K562 (cell line): Measurements from ENCODE around the gene TPMT. TPM values are rescaled to one million over a fixed set of nuclear protein-coding genes. Genes with fewer than 3 reads are reported as not detected.

Source experiments
- ATAC-seq: fragments of 200-7000 bp; cut with Tn5 transposase; 3 replicates; pipeline ENCODE4 v1.9.1; 2020; ENCODE audit warnings: moderate library complexity
- BruUV-seq: library from RNA; stranded (reverse); fragments of 400-500 nt; replicated peaks from 2 replicates; lab custom pipeline; 2021; lab: Mats Ljungman, UMichigan
- CTCF ChIA-PET: fragments of 300-600 bp; formaldehyde crosslinking; extraction: SDS; loops from one replicate; lab custom pipeline; 2021; ENCODE audit warnings: low intra/inter-chr PET ratio; lab: Yijun Ruan, JAX
- POLR2A ChIA-PET: fragments of 300-600, 350-650 bp; sonication (Branson Sonifier 250); formaldehyde crosslinking; extraction: SDS; loops from one replicate; lab custom pipeline; 2021; ENCODE audit warnings: antibody characterized with exemption, inconsistent platforms; lab: Yijun Ruan, JAX
- DNase-seq, 4 experiments: peaks; one replicate each; pipeline versions ENCODE4 v3.0.0 to v3.0.0-alpha.2; 2011 to 2018; ENCODE audit warnings: low spot score in 3 of 4, mixed read lengths in 3 of 4; ENCODE audit errors: extremely low read depth in 1 of 4
- FAIRE-seq: peaks from 2 replicates; lab custom pipeline; 2011; peaks lifted over from hg19 to GRCh38; lab: Jason Lieb, UNC
- H2AFZ ChIP-seq: 2 replicates; pipeline ENCODE4 v1.6.0; 2011; ENCODE audit warnings: low read depth, low read length, control low read depth, inconsistent platforms
- H3K27ac ChIP-seq: fragments of 200-600 bp; 3 replicates; pipeline ENCODE4 v1.8.0; 2011; ENCODE audit warnings: low read depth, mild to moderate bottlenecking, control low read depth, inconsistent platforms, low read length, moderate library complexity, mixed read lengths; ENCODE audit errors: extremely low read depth
- H3K27me3 ChIP-seq, 2 experiments: fragments of 300-600 bp in 1 of 2; 2 replicates in 1 of 2; 3 replicates in 1 of 2; pipeline versions ENCODE4 v1.6.0 to v1.8.0; 2011; ENCODE audit warnings: inconsistent platforms in 2 of 2, low read length in 2 of 2, mild to moderate bottlenecking in 1 of 2, mixed read lengths in 1 of 2, moderate library complexity in 1 of 2; ENCODE audit not compliant: control insufficient read depth in 2 of 2, insufficient read depth in 2 of 2
- H3K36me3 ChIP-seq: fragments of 300-600 bp; 3 replicates; pipeline ENCODE4 v1.8.0; 2011; ENCODE audit warnings: mild to moderate bottlenecking, low read length, inconsistent platforms; ENCODE audit not compliant: control insufficient read depth, insufficient read depth
- H3K4me1 ChIP-seq, 2 experiments: fragments of 200-600 bp in 1 of 2; replicated peaks in 1 of 2; 2 replicates in 1 of 2; 3 replicates in 1 of 2; pipeline versions ENCODE4 v1.5.1 to v1.8.0; 2011; ENCODE audit warnings: inconsistent platforms in 2 of 2, low read length in 2 of 2, mild to moderate bottlenecking in 1 of 2, mixed read lengths in 1 of 2, moderate library complexity in 1 of 2; ENCODE audit not compliant: control insufficient read depth in 2 of 2, insufficient read depth in 2 of 2
- H3K4me2 ChIP-seq: 2 replicates; pipeline ENCODE4 v1.6.1; 2011; ENCODE audit warnings: low read length, control low read depth, inconsistent platforms, mixed read lengths; ENCODE audit not compliant: insufficient read depth
- H3K4me3 ChIP-seq: fragments of 200-600 bp; sonication (generic), shearing (Covaris generic); 2 replicates; pipeline ENCODE4 v1.5.1; 2016; ENCODE audit warnings: control low read depth, inconsistent platforms
- H3K79me2 ChIP-seq: fragments of 200-600 bp; 3 replicates; pipeline ENCODE4 v1.8.0; 2011; ENCODE audit warnings: low read length, inconsistent platforms; ENCODE audit not compliant: control insufficient read depth, insufficient read depth
- H3K9ac ChIP-seq, 2 experiments: 2 replicates each; pipeline versions ENCODE4 v1.6.0 to v1.6.1; 2011; ENCODE audit warnings: low read depth in 2 of 2, low read length in 2 of 2, control low read depth in 1 of 2, inconsistent platforms in 1 of 2, mild to moderate bottlenecking in 1 of 2, mixed read lengths in 1 of 2; ENCODE audit not compliant: insufficient read depth in 1 of 2
- H3K9me1 ChIP-seq: one replicate; pipeline ENCODE4 v1.6.0; 2011; ENCODE audit warnings: inconsistent platforms, mild to moderate bottlenecking, low read length, moderate library complexity; ENCODE audit not compliant: control insufficient read depth, insufficient read depth
- H3K9me3 ChIP-seq: replicated peaks from 2 replicates; pipeline ENCODE4 v1.5.1; 2011; ENCODE audit warnings: low read depth, low read length, inconsistent platforms; ENCODE audit not compliant: control insufficient read depth, insufficient read depth
- H4K20me1 ChIP-seq: replicated peaks from 2 replicates; pipeline ENCODE4 v1.6.1; 2011; ENCODE audit warnings: low read length, inconsistent platforms, mixed read lengths; ENCODE audit not compliant: control insufficient read depth, insufficient read depth
- CBX3 ChIP-seq, 2 experiments: IDR thresholded peaks; 1 replicate in 1 of 2; 2 replicates in 1 of 2; pipeline ENCODE4 v1.6.1; 2012; ENCODE audit warnings: inconsistent platforms in 2 of 2, low read length in 2 of 2, borderline replicate concordance in 1 of 2, control low read depth in 1 of 2
- CHD7 ChIP-seq: fragments of 200-600 bp; sonication (generic); IDR thresholded peaks from one replicate; pipeline ENCODE4 v1.6.1; 2012; ENCODE audit warnings: mild to moderate bottlenecking, low read depth, low read length, inconsistent platforms
- DPF2 ChIP-seq: fragments of 450-650 bp; IDR thresholded peaks from 2 replicates; pipeline ENCODE4 v1.6.1; 2016
- HDAC8 ChIP-seq: fragments of 450-650 bp; IDR thresholded peaks from 2 replicates; pipeline ENCODE4 v1.6.1; 2016; ENCODE audit warnings: mild to moderate bottlenecking, missing genetic modification characterization, moderate library complexity, missing compliant biosample characterization
- IFI16 ChIP-seq: fragments of 250-450 bp; sonication (Bioruptor Pico); IDR thresholded peaks from 2 replicates; pipeline ENCODE4 v2.1.2; 2022; ENCODE audit warnings: mild to moderate bottlenecking, inconsistent platforms
- JUN ChIP-seq, 2 experiments: sonication (generic) in 1 of 2; formaldehyde crosslinking in 1 of 2; IDR thresholded peaks; 2 replicates each; pipeline versions ENCODE4 v1.6.1 to v1.8.0; 2012 to 2022; ENCODE audit warnings: borderline replicate concordance in 2 of 2, mild to moderate bottlenecking in 2 of 2, improper control_type of control experiment in 1 of 2, low read depth in 1 of 2, low read length in 1 of 2, missing genetic modification reagents in 1 of 2
- MTF1 ChIP-seq: fragments of 250-450 bp; sonication (Bioruptor Pico); IDR thresholded peaks from 2 replicates; pipeline ENCODE4 v1.9.0; 2021; ENCODE audit warnings: moderate library complexity, mild to moderate bottlenecking, inconsistent platforms, borderline replicate concordance
- NR2C1 ChIP-seq, 2 experiments: fragments of 450-650 bp; IDR thresholded peaks; 2 replicates each; pipeline ENCODE4 v1.6.1; 2017; ENCODE audit warnings: mild to moderate bottlenecking in 2 of 2, antibody characterized with exemption in 1 of 2, inconsistent platforms in 1 of 2, missing compliant biosample characterization in 1 of 2, missing genetic modification characterization in 1 of 2
- POLR2AphosphoS2 ChIP-seq: IDR thresholded peaks from 2 replicates; pipeline ENCODE4 v1.6.1; 2012; ENCODE audit warnings: low read length, improper control_type of control experiment
- POLR3G ChIP-seq: IDR thresholded peaks from 2 replicates; pipeline ENCODE4 v1.6.1; 2011; ENCODE audit not compliant: insufficient read length, insufficient replicate concordance; ENCODE audit errors: extremely low read depth
- PURB ChIP-seq: sonication (generic); formaldehyde crosslinking; IDR thresholded peaks from 2 replicates; pipeline ENCODE4 v1.9.0; 2021; ENCODE audit warnings: low read depth, mild to moderate bottlenecking, missing genetic modification reagents
- SIN3B ChIP-seq: fragments of 450-650 bp; IDR thresholded peaks from 2 replicates; pipeline ENCODE4 v1.6.1; 2017; ENCODE audit warnings: low read depth, mild to moderate bottlenecking, moderate library complexity
- WGBS: fragments of 100-300 bp; shearing (Covaris generic); methylation state at CpG from one replicate; pipeline ENCODE4 v1.1.6; 2016; ENCODE audit warnings: low coverage, mixed read lengths; ENCODE audit not compliant: insufficient coverage; ENCODE audit errors: missing lambda C conversion rate; 5-methylcytosine and 5-hydroxymethylcytosine counted together
- in situ Hi-C: fragments of 300-500 bp; cut with MboI; formaldehyde crosslinking; loops from 4 replicates; pipeline ENCODE4 v1.15.0; 2018; ENCODE audit warnings: inconsistent platforms, mixed read lengths
- intact Hi-C: fragments of 100-400 bp; cut with micrococcal nuclease; formaldehyde crosslinking; loops from 2 replicates; pipeline ENCODE4 v1.14.2; 2022
- polyA plus RNA-seq, 8 experiments: library from polyadenylated mRNA; depleted of rRNA in 4 of 8; stranded (reverse) in 5 of 8; unstranded in 3 of 8; fragments of >200 nt; fragmentation: Nextera tagmentation in 2 of 8; fragmentation: Illumina TruSeq in 1 of 8; extraction: Ambion mirVana in 2 of 8; extraction: Trizol in 1 of 8; gene quantifications; 2 replicates each; pipeline versions ENCODE4 v1.2.1 to v1.2.3, GENCODE V29; 2011 to 2014; ENCODE audit warnings: inconsistent platforms in 1 of 8, missing spikeins in 1 of 8
- total RNA-seq, 7 experiments: library from RNA; depleted of rRNA in 6 of 7; stranded (reverse); fragments of >200 nt in 6 of 7; fragmentation: Illumina TruSeq in 2 of 7; extraction: Trizol in 2 of 7; gene quantifications; 2 replicates each; pipeline versions ENCODE4 v1.2.1 to v1.2.3, GENCODE V29; 2011 to 2021; ENCODE audit warnings: low replicate concordance in 1 of 7

TPMT gene
- total and polyA plus RNA-seq, 9 of the 15 experiments (the other 6 are each of a cell fraction or from before 2014, with no cell fraction given): 24.2 to 67.4 (median 46.5) TPM

GRCh38 chr6:18186033-18186432 is 31.2 kb upstream of the TPMT start:
- 46% methylated on average over 2 of the region's 2 CpGs for WGBS
- Histone ChIP-seq H2AFZ (no peak overlapping the region), H3K36me3 (peaks cover 36% of the 10 kb centered on the region; the same call in 2 of the 3 replicates), H3K9ac (no peak overlapping the region; a peak in 1 of 4 replicates), H3K27ac (no peak overlapping the region; the same call in 2 of the 3 replicates), H3K9me3 (no peaks in the 10 kb centered on the region), H3K4me2 (no peak overlapping the region), H3K79me2 (no peaks in the 10 kb centered on the region), H3K9me1 (no peaks in the 10 kb centered on the region), H3K4me1 (peaks cover 0 to 3% of the 10 kb centered on the region in 2 experiments; a peak in 1 of 5 replicates), H3K4me3 (no peak overlapping the region), H4K20me1 (no peaks in the 10 kb centered on the region), H3K27me3 (no peaks in the 10 kb centered on the region)
- CTCF ChIA-PET: no interaction called here
- POLR2A ChIA-PET: interaction anchor here (0.5 kb wide), 1 partner anchor 335 kb away, joined by 3 read pairs; no protein-coding TSS in a partner anchor
- BruUV-seq: no TSS peak
- ATAC-seq: no peak
- FAIRE-seq: no peak
- intact Hi-C loops: no loop called here
- in situ Hi-C loops: no loop called here
- DNase-seq: no peak
- TF ChIP-seq SIN3B (no peak), IFI16 (CRISPR knock-in tag) (no peak), POLR3G (no peak), PURB (CRISPR knock-in tag) (no peak), NR2C1 (IDR thresholded peaks at IDR 0.05) (no peak), NR2C1 (tag; IDR thresholded peaks at IDR 0.05) (no peak), CHD7 (no peak), POLR2AphosphoS2 (no peak), DPF2 (no peak), JUN (IDR thresholded peaks at IDR 0.05; ENCODE audit: borderline replicate concordance, low read depth, low read length) (no peak), JUN (CRISPR knock-in tag; IDR thresholded peaks at IDR 0.05; ENCODE audit: borderline replicate concordance) (no peak), MTF1 (CRISPR knock-in tag) (no peak), CBX3 (IDR thresholded peaks at IDR 0.05; ENCODE audit: borderline replicate concordance in 1 of 2, low read length in 2 of 2) (no peak), HDAC8 (tag) (no peak)
